OCI-LY7 (cell line): ENCODE results near the gene RNGTT. TPM values are rescaled to one million over a fixed set of nuclear protein-coding genes. Genes with fewer than 3 reads are reported as not detected.

ENCODE experiments used
- BruUV-seq: library from RNA; stranded (reverse); fragments of 400-500 nt; replicated peaks from 2 replicates; lab custom pipeline; 2021; lab: Mats Ljungman, UMichigan
- CTCF ChIA-PET: fragments of 300-600 bp; sonication (Branson Sonifier 250); formaldehyde crosslinking; loops from one replicate; lab custom pipeline; 2022; ENCODE audit warnings: antibody characterized with exemption; ENCODE audit not compliant: unreplicated experiment; lab: Charles Lee
- POLR2A ChIA-PET: fragments of 300-600 bp; sonication (Branson Sonifier 250); formaldehyde crosslinking; loops from one replicate; lab custom pipeline; 2022; ENCODE audit warnings: antibody characterized with exemption; lab: Charles Lee
- DNase-seq: peaks from one replicate; pipeline ENCODE4 v3.0.0-alpha.2; 2015; ENCODE audit warnings: low spot score
- H2AFZ ChIP-seq: fragments of 200-600 bp; sonication (generic), shearing (Covaris generic); 2 replicates; pipeline ENCODE4 v1.6.1; 2014; ENCODE audit warnings: mild to moderate bottlenecking, antibody characterized with exemption, low read length, moderate library complexity
- H3K27ac ChIP-seq: fragments of 200-600 bp; sonication (generic); 2 replicates; pipeline ENCODE4 v1.5.1; 2014; ENCODE audit warnings: mixed run types, low read depth, mild to moderate bottlenecking, moderate library complexity, low read length, inconsistent platforms; ENCODE audit not compliant: poor library complexity, severe bottlenecking
- H3K36me3 ChIP-seq: fragments of 200-600 bp; sonication (generic); 2 replicates; pipeline ENCODE4 v1.6.1; 2014; ENCODE audit warnings: mild to moderate bottlenecking, antibody characterized with exemption, low read length, moderate library complexity, mixed read lengths; ENCODE audit not compliant: insufficient read depth
- H3K4me1 ChIP-seq: fragments of 200-600 bp; sonication (generic); 2 replicates; pipeline ENCODE4 v1.5.1; 2014; ENCODE audit warnings: mild to moderate bottlenecking, low read length; ENCODE audit not compliant: insufficient read depth, poor library complexity, severe bottlenecking
- H3K4me2 ChIP-seq: fragments of 200-600 bp; sonication (generic); 2 replicates; pipeline ENCODE4 v1.6.1; 2014; ENCODE audit warnings: mild to moderate bottlenecking, low read length
- H3K4me3 ChIP-seq: fragments of 200-600 bp; sonication (generic); 2 replicates; pipeline ENCODE4 v1.5.1; 2014; ENCODE audit warnings: mild to moderate bottlenecking, low read depth, low read length; ENCODE audit not compliant: poor library complexity, severe bottlenecking
- H3K79me2 ChIP-seq: fragments of 200-600 bp; sonication (generic); 2 replicates; pipeline ENCODE4 v1.6.1; 2016; ENCODE audit warnings: low read depth, mild to moderate bottlenecking, low read length, moderate library complexity, mixed read lengths; ENCODE audit not compliant: insufficient read depth
- H3K9me2 ChIP-seq: fragments of 200-600 bp; sonication (generic); 2 replicates; pipeline ENCODE4 v1.6.1; 2016; ENCODE audit warnings: mild to moderate bottlenecking, low read length, mixed read lengths; ENCODE audit not compliant: insufficient read depth
- H3K9me3 ChIP-seq: fragments of 200-600 bp; sonication (generic); 2 replicates; pipeline ENCODE4 v1.6.1; 2014; ENCODE audit warnings: mild to moderate bottlenecking, mixed run types, low read length, mixed read lengths
- H4K20me1 ChIP-seq: fragments of 200-600 bp; sonication (generic); 2 replicates; pipeline ENCODE4 v1.6.1; 2014; ENCODE audit warnings: mild to moderate bottlenecking, antibody characterized with exemption, low read length, moderate library complexity, mixed read lengths; ENCODE audit not compliant: insufficient read depth
- CTCF ChIP-seq: fragments of 200-600 bp; sonication (generic); conservative IDR thresholded peaks from 2 replicates; pipeline ENCODE4 v1.5.1; 2014; ENCODE audit warnings: mild to moderate bottlenecking, antibody characterized with exemption, low read length, moderate library complexity, mixed read lengths
- EZH2phosphoT487 ChIP-seq: fragments of 200-600 bp; sonication (generic); IDR thresholded peaks from 2 replicates; pipeline ENCODE4 v1.6.1; 2018; ENCODE audit warnings: low read depth, borderline replicate concordance, mild to moderate bottlenecking, mixed run types, antibody characterized with exemption, low read length, moderate library complexity, mixed read lengths
- intact Hi-C: fragments of 100-400 bp; cut with micrococcal nuclease; formaldehyde crosslinking; loops from one replicate; pipeline ENCODE4 v1.10.0; 2022; ENCODE audit not compliant: unreplicated experiment
- total RNA-seq, 2 experiments: library from RNA; depleted of rRNA in 1 of 2; stranded (reverse); fragments of >200 nt in 1 of 2; shearing (Covaris generic) in 1 of 2; gene quantifications; 2 replicates each; pipeline ENCODE4 v1.2.3, GENCODE V29; 2014 to 2022

The RNGTT gene
- total RNA-seq, 2 experiments from 2014 or later: 38.2 to 41.7 TPM

- no TSS peak for BruUV-seq
- ChIA-PET CTCF (interaction anchor here (0.6 kb wide), 1 partner anchor 568 kb away, joined by 3 read pairs; no protein-coding TSS in a partner anchor), POLR2A (interaction anchor here (0.6 to 1.7 kb wide), 12 partner anchors 8 to 1346 kb away, joined by 3 to 7 read pairs (median 4); no protein-coding TSS in a partner anchor)
- Histone ChIP-seq H3K9me2 (no peaks in the 10 kb centered on the region), H4K20me1 (no peaks in the 10 kb centered on the region), H3K36me3 (peaks cover 16% of the 10 kb centered on the region), H3K27ac (no peak overlapping the region), H3K79me2 (no peaks in the 10 kb centered on the region), H2AFZ (no peak overlapping the region), H3K9me3 (no peaks in the 10 kb centered on the region), H3K4me2 (no peak overlapping the region), H3K4me1 (peaks cover 17% of the 10 kb centered on the region), H3K4me3 (no peak overlapping the region)
- TF ChIP-seq EZH2phosphoT487 (no peak), CTCF (no peak)
- no peak for DNase-seq
- intact Hi-C loops: loop anchor here (5.0 kb wide), 1 partner anchor 128 kb away; no protein-coding TSS in a partner anchor
Observed at GRCh38 chr6:88760091-88760490, 203.3 kb downstream of the RNGTT start.

- Histone ChIP-seq H3K36me3 (no peaks in the 10 kb centered on the region; the same call in 1 of the 2 replicates), H3K79me2 (no peaks in the 10 kb centered on the region), H3K4me3 (no peak overlapping the region), H2AFZ (no peak overlapping the region), H4K20me1 (no peaks in the 10 kb centered on the region), H3K9me3 (no peaks in the 10 kb centered on the region), H3K4me1 (no peaks in the 10 kb centered on the region), H3K9me2 (no peaks in the 10 kb centered on the region), H3K27ac (no peak overlapping the region), H3K4me2 (no peak overlapping the region)
- TF ChIP-seq EZH2phosphoT487: no peak
- TF ChIP-seq CTCF: no peak
- ChIA-PET POLR2A (interaction anchor here (0.9 to 1.5 kb wide), 5 partner anchors 9 to 1279 kb away, joined by 3 to 7 read pairs (median 3); partner anchors contain the start of gene SLC35A1), CTCF (no interaction called here)
- BruUV-seq: no TSS peak
- intact Hi-C loops: no loop called here
- no peak for DNase-seq
Observed at GRCh38 chr6:88750936-88751335, 212.5 kb downstream of the RNGTT start.

- H3K9me3 ChIP-seq: no peaks in the 10 kb centered on the region
- H3K4me3 ChIP-seq: no peak overlapping the region
- POLR2A ChIA-PET: interaction anchor here (0.6 to 1.0 kb wide), 3 partner anchors 11 to 619 kb away, joined by 3 read pairs; no protein-coding TSS in a partner anchor
- no peak for TF ChIP-seq CTCF
- no peak for TF ChIP-seq EZH2phosphoT487
- no peak overlapping the region for H3K27ac ChIP-seq
- CTCF ChIA-PET: no interaction called here
- H3K79me2 ChIP-seq: no peaks in the 10 kb centered on the region
- no peak for DNase-seq
- H3K9me2 ChIP-seq: no peaks in the 10 kb centered on the region
- no peaks in the 10 kb centered on the region; the same call in 1 of the 2 replicates for H3K36me3 ChIP-seq
- H3K4me1 ChIP-seq: no peaks in the 10 kb centered on the region
- intact Hi-C loops: no loop called here
- no TSS peak for BruUV-seq
- no peak overlapping the region for H3K4me2 ChIP-seq
- no peaks in the 10 kb centered on the region for H4K20me1 ChIP-seq
- H2AFZ ChIP-seq: no peak overlapping the region
Observed at GRCh38 chr6:88749849-88750248, 213.6 kb downstream of the RNGTT start.
